8988T (cell line): ENCODE data around the gene GART.

Experiments
- DNase-seq: peaks from one replicate; pipeline ENCODE4 v3.0.0; 2011

Gene GART

DNA sequence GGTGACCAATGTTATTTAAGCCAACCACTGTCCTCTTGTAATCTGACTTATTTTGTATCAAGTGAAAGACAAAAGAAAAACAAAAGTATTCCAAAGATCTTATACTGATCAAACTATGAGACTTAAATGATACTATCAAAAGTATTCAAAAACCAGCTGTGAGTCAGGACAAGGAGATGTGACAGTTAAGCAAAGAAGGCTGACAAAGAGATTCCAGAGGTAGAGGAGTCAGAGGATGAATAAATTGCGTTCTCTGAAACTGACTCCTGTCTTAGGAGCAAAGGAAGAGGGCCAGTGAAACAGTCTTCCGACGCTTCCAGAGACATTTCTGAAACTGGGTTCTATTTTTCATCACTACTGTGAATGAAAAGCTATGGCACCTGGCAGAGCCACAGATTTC lies 83.1 kb downstream of the GART start:
- no peak for DNase-seq

DNA sequence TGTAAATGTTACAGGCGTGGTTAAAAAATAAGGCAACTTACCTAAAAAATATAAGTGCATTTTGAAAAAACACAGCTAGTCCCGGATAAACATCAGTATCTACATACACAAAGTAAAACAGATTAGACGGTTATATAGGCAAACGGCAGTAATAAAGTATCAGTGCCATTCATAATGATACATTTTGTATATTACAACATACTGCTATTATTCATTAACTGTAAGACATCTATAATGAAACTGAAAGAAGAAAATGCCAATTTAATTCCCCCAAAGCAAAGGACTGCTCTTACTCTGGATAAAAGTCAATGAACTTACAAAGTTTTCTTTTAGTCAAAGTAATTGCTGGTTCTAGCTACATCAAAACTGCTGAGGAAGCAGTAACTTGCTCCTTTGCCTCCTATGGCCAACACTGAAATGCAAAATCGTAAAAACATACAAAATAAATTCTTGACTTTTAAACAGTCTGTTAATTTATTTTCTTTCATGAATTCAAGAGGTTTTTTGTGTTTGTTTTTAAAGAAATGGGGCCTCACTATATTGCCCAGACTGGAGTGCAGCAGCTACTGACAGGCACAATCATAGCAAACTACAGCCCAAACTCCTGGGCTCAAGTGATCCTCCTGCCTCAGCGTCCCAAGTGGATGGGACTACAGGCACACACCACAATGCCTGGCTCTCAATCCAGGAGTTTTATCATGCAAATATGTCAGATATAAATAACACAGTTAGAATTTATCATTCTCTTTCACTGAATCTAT lies 86.1 kb downstream of the GART start:
- DNase-seq: no peak
